HG02970 (cell line): Measurements from ENCODE around the gene MIA2.
"Not testable (repeated sequence)": the region's sequence is repeated elsewhere in the genome, so short reads cannot be mapped to it uniquely, and the experiment has no call there.

ENCODE experiments used
- ATAC-seq: cut with Tn5 transposase; IDR thresholded peaks from one replicate; pipeline ENCODE4 v1.9.1; 2021; ENCODE audit warnings: mild to moderate bottlenecking, moderate library complexity, moderate number of reproducible peaks; ENCODE audit not compliant: unreplicated experiment, low FRiP score

The MIA2 gene

GRCh38 chr14:39233680-39234326 lies at the start of gene MIA2:
Gene MIA2, plus strand, starts transcription at chr14:39233915. Its CDS starts 200 bp downstream, at chr14:39234115.
- ATAC-seq, result no peak

- no peak for ATAC-seq
Observed at GRCh38 chr14:39184628-39185255, 49.0 kb upstream of the MIA2 start.

GRCh38 chr14:39185256-39186049 lies 48.3 kb upstream of the MIA2 start:
- ATAC-seq, result no peak

GRCh38 chr14:39186941-39187525 lies 46.7 kb upstream of the MIA2 start:
- no peak for ATAC-seq

GRCh38 chr14:39203659-39204606 lies 29.8 kb upstream of the MIA2 start:
- no peak for ATAC-seq

GRCh38 chr14:39207430-39207829 lies 26.3 kb upstream of the MIA2 start:
- ATAC-seq, result not testable (repeated sequence)

GRCh38 chr14:39211109-39211741 lies 22.5 kb upstream of the MIA2 start:
- ATAC-seq, result no peak

- ATAC-seq, result no peak
Observed at GRCh38 chr14:39212034-39212433, 21.7 kb upstream of the MIA2 start.

GRCh38 chr14:39212693-39213092 lies 21.0 kb upstream of the MIA2 start:
- no peak for ATAC-seq

- ATAC-seq, result no peak
Observed at GRCh38 chr14:39217214-39217879, 16.4 kb upstream of the MIA2 start.

GRCh38 chr14:39218171-39218769 lies 15.4 kb upstream of the MIA2 start:
- no peak for ATAC-seq

GRCh38 chr14:39219075-39219499 lies 14.6 kb upstream of the MIA2 start:
- no peak for ATAC-seq

GRCh38 chr14:39220473-39220872 lies 13.2 kb upstream of the MIA2 start:
- ATAC-seq, result not testable (repeated sequence)

GRCh38 chr14:39228044-39228443 lies 5.7 kb upstream of the MIA2 start:
- ATAC-seq, result no peak

- peak; percentile 14 for ATAC-seq
Observed at GRCh38 chr14:39228509-39229221, 5.0 kb upstream of the MIA2 start.

GRCh38 chr14:39229222-39229543 lies 4.5 kb upstream of the MIA2 start:
- ATAC-seq, result peak; percentile 61

GRCh38 chr14:39229601-39230110 lies 4.1 kb upstream of the MIA2 start:
- ATAC-seq, result no peak
